Measurements from ENCODE around the gene PMM2.
"Not testable (repeated sequence)": the region's sequence is repeated elsewhere in the genome, so short reads cannot be mapped to it uniquely, and the experiment has no call there.

Gene PMM2

GRCh38 chr16:8872967-8873865, 75.6 kb downstream of the PMM2 start:
- Histone ChIP-seq H3K9me3 (ENCODE audit: low read length) (no peaks in the 10 kb centered on the region), H2AFZ (ENCODE audit: low read depth, low read length) (no peak overlapping the region), H3K36me3 (ENCODE audit: insufficient read depth, low read length) (no peaks in the 10 kb centered on the region), H3K4me3 (ENCODE audit: low read length) (no peak overlapping the region), H3K4me1 (ENCODE audit: insufficient read depth, low read length) (peaks cover 6% of the 10 kb centered on the region), H3K27me3 (ENCODE audit: insufficient read depth, low read length) (no peaks in the 10 kb centered on the region)

- H2AFZ ChIP-seq (ENCODE audit: low read depth, low read length); H3K4me1 ChIP-seq (ENCODE audit: insufficient read depth, low read length); H3K4me3 ChIP-seq (ENCODE audit: low read length); H3K27me3 ChIP-seq (ENCODE audit: insufficient read depth, low read length); H3K9me3 ChIP-seq (ENCODE audit: low read length); H3K36me3 ChIP-seq (ENCODE audit: insufficient read depth, low read length): not testable (repeated sequence)
These were observed 76.2 kb downstream of the PMM2 start for GRCh38 chr16:8873866-8874195.

- Histone ChIP-seq H3K27me3 (ENCODE audit: insufficient read depth, low read length) (no peaks in the 10 kb centered on the region), H3K36me3 (ENCODE audit: insufficient read depth, low read length) (no peaks in the 10 kb centered on the region), H3K4me3 (ENCODE audit: low read length) (no peak overlapping the region), H2AFZ (ENCODE audit: low read depth, low read length) (no peak overlapping the region), H3K4me1 (ENCODE audit: insufficient read depth, low read length) (peaks cover 3% of the 10 kb centered on the region), H3K9me3 (ENCODE audit: low read length) (no peaks in the 10 kb centered on the region)
These were observed 76.7 kb downstream of the PMM2 start for GRCh38 chr16:8874388-8874787.

GRCh38 chr16:8875317-8875716, 77.7 kb downstream of the PMM2 start:
- not testable (repeated sequence) for H2AFZ ChIP-seq (ENCODE audit: low read depth, low read length); H3K4me3 ChIP-seq (ENCODE audit: low read length); H3K36me3 ChIP-seq (ENCODE audit: insufficient read depth, low read length); H3K9me3 ChIP-seq (ENCODE audit: low read length); H3K27me3 ChIP-seq (ENCODE audit: insufficient read depth, low read length); H3K4me1 ChIP-seq (ENCODE audit: insufficient read depth, low read length)

- Histone ChIP-seq H2AFZ (ENCODE audit: low read depth, low read length) (no peak overlapping the region), H3K4me1 (ENCODE audit: insufficient read depth, low read length) (no peaks in the 10 kb centered on the region), H3K27me3 (ENCODE audit: insufficient read depth, low read length) (no peaks in the 10 kb centered on the region), H3K4me3 (ENCODE audit: low read length) (no peak overlapping the region), H3K9me3 (ENCODE audit: low read length) (no peaks in the 10 kb centered on the region), H3K36me3 (ENCODE audit: insufficient read depth, low read length) (no peaks in the 10 kb centered on the region)
These were observed 80.4 kb downstream of the PMM2 start for GRCh38 chr16:8877894-8878522.

GRCh38 chr16:8878523-8878911, 80.9 kb downstream of the PMM2 start:
- Histone ChIP-seq H3K9me3 (ENCODE audit: low read length) (no peaks in the 10 kb centered on the region), H2AFZ (ENCODE audit: low read depth, low read length) (no peak overlapping the region), H3K4me3 (ENCODE audit: low read length) (no peak overlapping the region), H3K27me3 (ENCODE audit: insufficient read depth, low read length) (no peaks in the 10 kb centered on the region), H3K4me1 (ENCODE audit: insufficient read depth, low read length) (no peaks in the 10 kb centered on the region), H3K36me3 (ENCODE audit: insufficient read depth, low read length) (no peaks in the 10 kb centered on the region)

GRCh38 chr16:8880839-8881510, 83.3 kb downstream of the PMM2 start:
- no peak overlapping the region for H3K4me3 ChIP-seq (ENCODE audit: low read length)

GRCh38 chr16:8882041-8882617, 84.5 kb downstream of the PMM2 start, which contains the start of gene LITAFD:
LITAFD (plus strand) TSS chr16:8882351; CDS start chr16:8884356, 2,005 bp downstream.
- Histone ChIP-seq H3K4me3 (ENCODE audit: low read length) (no peak within 1 kb of the TSS), H3K36me3 (ENCODE audit: insufficient read depth, low read length) (peaks cover 2% of the 10 kb centered on the region), H3K4me1 (ENCODE audit: insufficient read depth, low read length) (peaks cover 5% of the 10 kb centered on the region), H3K9me3 (ENCODE audit: low read length) (no peaks in the 10 kb centered on the region), H2AFZ (ENCODE audit: low read depth, low read length) (no peak within 1 kb of the TSS), H3K27me3 (ENCODE audit: insufficient read depth, low read length) (no peaks in the 10 kb centered on the region)

More at GRCh38 chr16:8880839-8881510, 83.3 kb downstream of the PMM2 start:
- H2AFZ ChIP-seq (ENCODE audit: low read depth, low read length), result no peak overlapping the region
- H3K4me1 ChIP-seq (ENCODE audit: insufficient read depth, low read length), result no peaks in the 10 kb centered on the region
- no peaks in the 10 kb centered on the region for H3K36me3 ChIP-seq (ENCODE audit: insufficient read depth, low read length)
- no peaks in the 10 kb centered on the region for H3K27me3 ChIP-seq (ENCODE audit: insufficient read depth, low read length)
- no peaks in the 10 kb centered on the region for H3K9me3 ChIP-seq (ENCODE audit: low read length)

GRCh38 chr16:8882725-8883377, 85.2 kb downstream of the PMM2 start:
- H2AFZ ChIP-seq (ENCODE audit: low read depth, low read length), result no peak overlapping the region
- H3K4me1 ChIP-seq (ENCODE audit: insufficient read depth, low read length), result peaks cover 5% of the 10 kb centered on the region
- H3K9me3 ChIP-seq (ENCODE audit: low read length), result no peaks in the 10 kb centered on the region
- H3K27me3 ChIP-seq (ENCODE audit: insufficient read depth, low read length), result no peaks in the 10 kb centered on the region
- H3K36me3 ChIP-seq (ENCODE audit: insufficient read depth, low read length), result peaks cover 6% of the 10 kb centered on the region
- H3K4me3 ChIP-seq (ENCODE audit: low read length), result no peak overlapping the region

- H2AFZ ChIP-seq (ENCODE audit: low read depth, low read length), result no peak overlapping the region
- no peaks in the 10 kb centered on the region for H3K9me3 ChIP-seq (ENCODE audit: low read length)
- no peaks in the 10 kb centered on the region for H3K27me3 ChIP-seq (ENCODE audit: insufficient read depth, low read length)
- H3K4me1 ChIP-seq (ENCODE audit: insufficient read depth, low read length), result peaks cover 5% of the 10 kb centered on the region
- H3K4me3 ChIP-seq (ENCODE audit: low read length), result no peak overlapping the region
- H3K36me3 ChIP-seq (ENCODE audit: insufficient read depth, low read length), result peaks cover 30% of the 10 kb centered on the region
These were observed 88.3 kb downstream of the PMM2 start for GRCh38 chr16:8885674-8886592.

GRCh38 chr16:8886593-8887430, 89.2 kb downstream of the PMM2 start:
- H3K4me3 ChIP-seq (ENCODE audit: low read length), result no peak overlapping the region
- peaks cover 10% of the 10 kb centered on the region for H3K4me1 ChIP-seq (ENCODE audit: insufficient read depth, low read length)
- H2AFZ ChIP-seq (ENCODE audit: low read depth, low read length), result no peak overlapping the region
- H3K36me3 ChIP-seq (ENCODE audit: insufficient read depth, low read length), result peaks cover 37% of the 10 kb centered on the region
- no peaks in the 10 kb centered on the region for H3K9me3 ChIP-seq (ENCODE audit: low read length)
- no peaks in the 10 kb centered on the region for H3K27me3 ChIP-seq (ENCODE audit: insufficient read depth, low read length)

Data from neuron (in vitro differentiated cells).